Inferior parietal cortex (tissue), 1 donor: Measurements from ENCODE around the gene PLA2G5.
"Not testable (repeated sequence)": the region's sequence is repeated elsewhere in the genome, so short reads cannot be mapped to it uniquely, and the experiment has no call there.

Source experiments
- DNase-seq: peaks from one replicate; pipeline ENCODE4 v3.0.0-alpha.2; 2016; ENCODE audit errors: extremely low spot score

PLA2G5 gene

GRCh38 chr1:20117236-20117635 is 47.2 kb downstream of the PLA2G5 start:
- DNase-seq, result no peak

- no peak for DNase-seq
These were observed 49.4 kb downstream of the PLA2G5 start, which contains the start of gene PLA2G2D for GRCh38 chr1:20119347-20119746. TSS of gene PLA2G2D (minus strand) at chr1:20119536. CDS start at chr1:20119498, 38 bp downstream.

GRCh38 chr1:20120796-20121195 is 50.8 kb downstream of the PLA2G5 start:
- no peak for DNase-seq

GRCh38 chr1:20123722-20124455 is 53.9 kb downstream of the PLA2G5 start:
- no peak for DNase-seq

GRCh38 chr1:20124456-20125057 is 54.6 kb downstream of the PLA2G5 start:
- DNase-seq, result peak; percentile 50

GRCh38 chr1:20125100-20125499 is 55.1 kb downstream of the PLA2G5 start:
- no peak for DNase-seq

- DNase-seq, result no peak
These were observed 56.2 kb downstream of the PLA2G5 start for GRCh38 chr1:20126041-20126805.

- no peak for DNase-seq
These were observed 56.9 kb downstream of the PLA2G5 start for GRCh38 chr1:20126806-20127440.

GRCh38 chr1:20130518-20130917 is 60.5 kb downstream of the PLA2G5 start:
- DNase-seq, result not testable (repeated sequence)

- DNase-seq, result no peak
These were observed 65.0 kb downstream of the PLA2G5 start for GRCh38 chr1:20134995-20135394.

- no peak for DNase-seq
These were observed 66.3 kb downstream of the PLA2G5 start for GRCh38 chr1:20136249-20136648.

GRCh38 chr1:20137055-20137454 is 67.1 kb downstream of the PLA2G5 start:
- no peak for DNase-seq

- no peak for DNase-seq
These were observed 67.6 kb downstream of the PLA2G5 start for GRCh38 chr1:20137604-20138003.

- DNase-seq, result no peak
These were observed 68.4 kb downstream of the PLA2G5 start for GRCh38 chr1:20138346-20138745.

- DNase-seq, result no peak
These were observed 69.1 kb downstream of the PLA2G5 start, which contains the start of gene PLA2G2F for GRCh38 chr1:20138961-20139550. TSS of gene PLA2G2F (plus strand) at chr1:20139323. CDS start at chr1:20139428, 105 bp downstream.

GRCh38 chr1:20139776-20140612 is 70.0 kb downstream of the PLA2G5 start:
- no peak for DNase-seq

- DNase-seq, result no peak
These were observed 71.0 kb downstream of the PLA2G5 start for GRCh38 chr1:20141001-20141400.

- no peak for DNase-seq
These were observed 71.5 kb downstream of the PLA2G5 start for GRCh38 chr1:20141466-20141865.
